Ovary (tissue), 3 donors: ENCODE data around the gene WNT6.

Experiments
- CTCF ChIP-seq, 3 donors: fragments of 450-650 bp in 2 of 3; fragments of 200-600 bp in 1 of 3; IDR thresholded peaks; one replicate each; pipeline versions ENCODE4 v1.5.1 to v1.8.0; 2016 to 2022; ENCODE audit warnings: antibody characterized with exemption in 3 of 3, mild to moderate bottlenecking in 1 of 3
- POLR2A ChIP-seq: fragments of 450-650 bp; IDR thresholded peaks from one replicate; pipeline ENCODE4 v1.6.1; 2017; ENCODE audit warnings: antibody characterized with exemption, mild to moderate bottlenecking, moderate library complexity
- donor health status: DM: no; HTN: no; CAD: no.

- no peak for TF ChIP-seq CTCF (IDR thresholded peaks at IDR 0.05)
- no peak for TF ChIP-seq POLR2A
Measured at GRCh38 chr2:218859988-218860831, 605 bp downstream of the WNT6 start.
